Measurements from ENCODE around the gene TTLL9. TPM values are rescaled to one million over a fixed set of nuclear protein-coding genes. Genes with fewer than 3 reads are reported as not detected.

Gene TTLL9
- polyA plus RNA-seq, 1 of the 3 experiments (the other 2 are of a cell fraction), result 0.23 TPM

- Histone ChIP-seq H3K9me3 (no peaks in the 10 kb centered on the region), H3K79me2 (ENCODE audit: insufficient read depth) (no peaks in the 10 kb centered on the region), H2AFZ (ENCODE audit: low read depth) (peak overlapping the region; percentile 80; the same call in 1 of the 2 replicates), H3K36me3 (replicated peaks in 1 of 2; ENCODE audit: control insufficient read depth in 1 of 2, insufficient read depth in 2 of 2, low read length in 1 of 2) (no peaks in the 10 kb centered on the region), H3K9ac (peak overlapping the region; percentile 57; the same call in 1 of the 2 replicates), H3K27me3 (ENCODE audit: insufficient read depth) (peaks cover 3% of the 10 kb centered on the region; the same call in 1 of the 2 replicates), H3K9me2 (no peaks in the 10 kb centered on the region), H3F3A (replicated peaks; ENCODE audit: insufficient read depth) (no peaks in the 10 kb centered on the region), H3K27ac (ENCODE audit: low read depth in 2 of 2, low read length in 1 of 2) (peak overlapping the region in 1 of 2 experiments; percentile 73; a peak in 1 of 4 replicates), H4K20me1 (ENCODE audit: insufficient read depth) (no peaks in the 10 kb centered on the region), H3K4me1 (ENCODE audit: control insufficient read depth in 1 of 2, insufficient read depth in 2 of 2, low read depth in 1 of 2, low read length in 1 of 2) (peaks cover 0 to 21% of the 10 kb centered on the region in 2 experiments; a peak in 2 of 4 replicates), H3K4me2 (peak overlapping the region; percentile 94), H3K4me3 (ENCODE audit: low read depth in 2 of 2, low read length in 1 of 2) (peak overlapping the region; percentile 62 to 63)
- ChIA-PET POLR2A (interaction anchor here (1.8 kb wide), 1 partner anchor 10 kb away, joined by 6 read pairs; no protein-coding TSS in a partner anchor), CTCF (interaction anchor here (1.3 to 4.9 kb wide), 3 partner anchors 9 to 170 kb away, joined by 6 to 18 read pairs (median 11); partner anchors contain the start of gene PDRG1)
- TF ChIP-seq SIN3A (IDR thresholded peaks at IDR 0.05; ENCODE audit: borderline replicate concordance, low read depth, low read length) (no peak), CTCF (IDR thresholded peaks at IDR 0.05) (no peak), JUND (IDR thresholded peaks at IDR 0.05) (no peak), USF2 (IDR thresholded peaks at IDR 0.05; ENCODE audit: borderline replicate concordance, low read depth, low read length) (no peak), PBX3 (IDR thresholded peaks at IDR 0.05) (no peak), RFX5 (IDR thresholded peaks at IDR 0.05; ENCODE audit: low read length) (no peak), TCF12 (IDR thresholded peaks at IDR 0.05) (no peak)
- DNase-seq, result no peak
- WGBS (ENCODE audit: low lambda C conversion rate), result 0% methylated on average over 2 of the region's 20 CpGs
Observed at GRCh38 chr20:31861135-31861384, 9.4 kb upstream of the TTLL9 start.

GRCh38 chr20:31861385-31862156, 8.9 kb upstream of the TTLL9 start:
- no peaks in the 10 kb centered on the region for H3K36me3 ChIP-seq (replicated peaks in 1 of 2; ENCODE audit: control insufficient read depth in 1 of 2, insufficient read depth in 2 of 2, low read length in 1 of 2)
- H3K27ac ChIP-seq (ENCODE audit: low read depth in 2 of 2, low read length in 1 of 2), result peak overlapping the region in 1 of 2 experiments; percentile 82; a peak in 2 of 4 replicates
- peak overlapping the region; percentile 57; the same call in 1 of the 2 replicates for H3K9ac ChIP-seq
- no peaks in the 10 kb centered on the region for H3K9me2 ChIP-seq
- no peaks in the 10 kb centered on the region for H3K9me3 ChIP-seq
- H3K4me1 ChIP-seq (ENCODE audit: control insufficient read depth in 1 of 2, insufficient read depth in 2 of 2, low read depth in 1 of 2, low read length in 1 of 2), result peaks cover 0 to 21% of the 10 kb centered on the region in 2 experiments; a peak in 2 of 4 replicates
- CTCF ChIA-PET, result interaction anchor here (1.4 to 4.9 kb wide), 6 partner anchors 9 to 170 kb away, joined by 5 to 36 read pairs (median 14); partner anchors contain the start of genes FOXS1 and PDRG1
- no peaks in the 10 kb centered on the region for H3F3A ChIP-seq (replicated peaks; ENCODE audit: insufficient read depth)
- H3K4me3 ChIP-seq (ENCODE audit: low read depth in 2 of 2, low read length in 1 of 2), result peak overlapping the region; percentile 62 to 63
- TF ChIP-seq NRF1 (IDR thresholded peaks at IDR 0.05; ENCODE audit: low read depth, low read length) (peak; percentile 45; the same call in 1 of the 2 replicates), CTCF (IDR thresholded peaks at IDR 0.05) (no peak), CHD2 (IDR thresholded peaks at IDR 0.05; ENCODE audit: low read length, partially characterized antibody) (peak; percentile 26)
- POLR2A ChIA-PET, result interaction anchor here (1.8 kb wide), 1 partner anchor 10 kb away, joined by 6 read pairs; no protein-coding TSS in a partner anchor
- 6% methylated on average over 29 of the region's 60 CpGs for WGBS (ENCODE audit: low lambda C conversion rate)
- H3K27me3 ChIP-seq (ENCODE audit: insufficient read depth), result no peaks in the 10 kb centered on the region
- no peaks in the 10 kb centered on the region for H4K20me1 ChIP-seq (ENCODE audit: insufficient read depth)
- peak; percentile 99 for DNase-seq
- H2AFZ ChIP-seq (ENCODE audit: low read depth), result peak overlapping the region; percentile 80; the same call in 1 of the 2 replicates
- no peaks in the 10 kb centered on the region for H3K79me2 ChIP-seq (ENCODE audit: insufficient read depth)
- peak overlapping the region; percentile 94 for H3K4me2 ChIP-seq

Measured in SK-N-SH (cell line).